Ishikawa (cell line): Measurements from ENCODE around the gene FOXL2NB.

ENCODE experiments used
- CEBPB ChIP-seq: IDR thresholded peaks from 2 replicates; pipeline ENCODE4 v1.6.1; 2012
- CREB1 ChIP-seq: IDR thresholded peaks from 2 replicates; pipeline ENCODE4 v1.6.1; 2012; ENCODE audit warnings: low read depth
- EGR1 ChIP-seq: IDR thresholded peaks from 2 replicates; pipeline ENCODE4 v1.6.1; 2012
- EP300 ChIP-seq: IDR thresholded peaks from 2 replicates; pipeline ENCODE4 v1.6.1; 2012; ENCODE audit warnings: borderline replicate concordance
- FOXM1 ChIP-seq: IDR thresholded peaks from 2 replicates; pipeline ENCODE4 v1.6.1; 2012; ENCODE audit warnings: low read depth, borderline replicate concordance
- MAX ChIP-seq: IDR thresholded peaks from 2 replicates; pipeline ENCODE4 v1.6.1; 2012
- NFIC ChIP-seq: IDR thresholded peaks from 2 replicates; pipeline ENCODE4 v1.6.1; 2012
- RAD21 ChIP-seq: IDR thresholded peaks from 2 replicates; pipeline ENCODE4 v1.6.1; 2012; ENCODE audit warnings: low read depth
- REST ChIP-seq: IDR thresholded peaks from 2 replicates; pipeline ENCODE4 v1.6.1; 2012; ENCODE audit warnings: low read depth, mild to moderate bottlenecking
- TAF1 ChIP-seq: IDR thresholded peaks from 2 replicates; pipeline ENCODE4 v1.6.1; 2012; ENCODE audit warnings: low read depth, mild to moderate bottlenecking
- TCF12 ChIP-seq: IDR thresholded peaks from 2 replicates; pipeline ENCODE4 v1.6.1; 2012; ENCODE audit warnings: low read depth
- TEAD4 ChIP-seq: IDR thresholded peaks from 2 replicates; pipeline ENCODE4 v1.6.1; 2012
- USF1 ChIP-seq: IDR thresholded peaks from 2 replicates; pipeline ENCODE4 v1.6.1; 2012
- YY1 ChIP-seq: IDR thresholded peaks from 2 replicates; pipeline ENCODE4 v1.6.1; 2012; ENCODE audit warnings: low read depth
- ZBTB7A ChIP-seq: IDR thresholded peaks from 2 replicates; pipeline ENCODE4 v1.6.1; 2012; ENCODE audit warnings: low read depth

FOXL2NB gene

GRCh38 chr3:138909904-138910303 lies 37.1 kb upstream of the FOXL2NB start:
- no peak for TF ChIP-seq MAX
- no peak for TF ChIP-seq EP300
- TF ChIP-seq REST, result no peak
- no peak for TF ChIP-seq TAF1
- no peak for TF ChIP-seq NFIC
- no peak for TF ChIP-seq USF1
- TF ChIP-seq TEAD4, result no peak
- no peak for TF ChIP-seq ZBTB7A
- TF ChIP-seq CEBPB, result no peak
- TF ChIP-seq FOXM1, result no peak
- no peak for TF ChIP-seq TCF12
- TF ChIP-seq YY1, result no peak
- no peak for TF ChIP-seq RAD21
- no peak for TF ChIP-seq EGR1
- TF ChIP-seq CREB1, result no peak

GRCh38 chr3:138911621-138912020 lies 35.4 kb upstream of the FOXL2NB start:
- no peak for TF ChIP-seq EP300
- no peak for TF ChIP-seq TCF12
- no peak for TF ChIP-seq CEBPB
- TF ChIP-seq RAD21, result no peak
- TF ChIP-seq FOXM1, result no peak
- no peak for TF ChIP-seq CREB1
- no peak for TF ChIP-seq NFIC

GRCh38 chr3:138912237-138912636 lies 34.8 kb upstream of the FOXL2NB start:
- no peak for TF ChIP-seq TEAD4
- TF ChIP-seq EP300, result no peak
- no peak for TF ChIP-seq TCF12
- no peak for TF ChIP-seq NFIC
- no peak for TF ChIP-seq MAX
- TF ChIP-seq ZBTB7A, result no peak
- no peak for TF ChIP-seq REST
- TF ChIP-seq RAD21, result no peak
- TF ChIP-seq YY1, result no peak
- TF ChIP-seq CEBPB, result no peak
- no peak for TF ChIP-seq EGR1
- TF ChIP-seq FOXM1, result no peak
- TF ChIP-seq TAF1, result no peak
- no peak for TF ChIP-seq USF1
- TF ChIP-seq CREB1, result no peak

- TF ChIP-seq CEBPB (no peak), EP300 (no peak), FOXM1 (no peak), MAX (no peak), TCF12 (no peak), RAD21 (no peak), ZBTB7A (no peak), YY1 (no peak), REST (no peak), CREB1 (no peak), USF1 (no peak), TAF1 (no peak), TEAD4 (no peak), EGR1 (no peak)
Measured at GRCh38 chr3:138913766-138914165, 33.3 kb upstream of the FOXL2NB start.
